GM21825 (cell line): ENCODE measurements around the gene ARSA.
A peak's percentile ranks its signal among the peaks of the same experiment; 100 is the strongest.

Experiments used
- ATAC-seq: cut with Tn5 transposase; IDR thresholded peaks from one replicate; pipeline ENCODE4 v1.9.1; 2021; ENCODE audit warnings: mild to moderate bottlenecking, moderate library complexity; ENCODE audit not compliant: unreplicated experiment

Gene ARSA

DNA sequence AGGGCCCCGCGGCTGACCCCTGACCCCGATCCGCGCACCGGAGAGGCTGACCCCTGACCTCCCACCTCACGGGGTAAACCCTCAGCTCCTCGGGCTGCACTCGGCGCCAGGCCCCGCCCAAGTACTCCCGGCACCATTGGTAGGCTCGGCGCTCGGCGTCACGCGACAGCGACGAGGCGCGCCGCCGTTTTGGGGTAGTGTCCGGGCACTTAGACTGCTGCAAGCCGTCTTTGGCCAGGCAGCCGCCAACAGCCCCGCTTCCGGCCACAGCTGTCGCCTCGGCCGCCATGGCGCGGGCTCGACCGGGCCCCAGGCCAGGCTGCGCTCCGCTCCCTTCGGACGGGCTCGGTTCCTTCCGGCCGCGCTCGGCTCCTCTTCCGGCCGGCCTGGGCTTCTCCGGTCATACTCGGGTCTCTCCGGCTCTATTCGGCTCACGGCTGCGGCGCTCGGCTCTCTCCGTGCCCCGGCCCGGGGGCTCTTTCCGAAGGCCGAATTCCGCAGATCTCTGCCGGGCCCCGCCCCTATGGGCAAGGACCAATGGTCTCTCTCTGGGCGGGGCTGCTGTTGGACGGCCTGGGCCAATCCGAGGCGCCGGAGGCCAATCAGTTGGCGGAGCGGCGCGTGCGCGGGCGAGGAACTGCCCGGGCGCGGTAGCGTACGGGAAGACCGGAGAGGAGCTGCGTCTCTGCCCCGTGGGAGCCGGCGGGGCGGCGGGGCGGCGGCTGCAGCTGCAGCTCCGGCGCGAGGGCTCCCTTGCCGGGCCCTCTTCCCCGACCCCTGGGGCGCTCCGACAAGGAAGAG, 45.3 kb downstream of the ARSA start, which contains the start of gene CHKB:
Gene CHKB, minus strand, starts transcription at position 357 of the 801 bp plus-strand sequence. Its CDS starts 68 bp downstream, at position 289.
- peak; percentile 85 for ATAC-seq

DNA sequence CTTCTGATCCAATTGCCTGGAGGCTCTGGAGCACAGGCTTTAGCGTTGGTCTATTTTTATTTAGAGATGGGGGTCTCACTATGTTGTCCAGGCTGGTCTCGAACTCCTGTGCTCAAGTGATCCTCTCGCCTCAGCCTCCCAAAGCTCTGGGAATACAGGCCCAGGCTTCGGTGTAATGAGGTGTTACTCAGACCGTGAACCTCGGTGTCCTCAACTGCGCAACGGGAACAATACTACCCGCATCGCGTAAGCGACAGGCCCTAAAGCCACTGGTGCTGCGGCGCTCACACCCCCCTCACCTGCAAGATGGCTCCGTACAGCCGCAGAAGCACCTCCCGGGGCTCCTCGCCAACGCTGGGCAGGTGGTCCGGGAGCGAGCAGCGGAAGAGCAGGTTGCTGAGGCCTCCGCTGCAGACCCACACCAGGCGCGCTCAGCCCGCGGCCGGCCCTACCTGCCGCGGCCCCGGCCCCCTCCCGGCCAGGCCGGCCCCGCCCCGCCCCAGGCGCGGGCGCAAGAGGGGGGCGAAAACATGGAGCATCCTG, 45.9 kb downstream of the ARSA start:
- ATAC-seq, result no peak

DNA sequence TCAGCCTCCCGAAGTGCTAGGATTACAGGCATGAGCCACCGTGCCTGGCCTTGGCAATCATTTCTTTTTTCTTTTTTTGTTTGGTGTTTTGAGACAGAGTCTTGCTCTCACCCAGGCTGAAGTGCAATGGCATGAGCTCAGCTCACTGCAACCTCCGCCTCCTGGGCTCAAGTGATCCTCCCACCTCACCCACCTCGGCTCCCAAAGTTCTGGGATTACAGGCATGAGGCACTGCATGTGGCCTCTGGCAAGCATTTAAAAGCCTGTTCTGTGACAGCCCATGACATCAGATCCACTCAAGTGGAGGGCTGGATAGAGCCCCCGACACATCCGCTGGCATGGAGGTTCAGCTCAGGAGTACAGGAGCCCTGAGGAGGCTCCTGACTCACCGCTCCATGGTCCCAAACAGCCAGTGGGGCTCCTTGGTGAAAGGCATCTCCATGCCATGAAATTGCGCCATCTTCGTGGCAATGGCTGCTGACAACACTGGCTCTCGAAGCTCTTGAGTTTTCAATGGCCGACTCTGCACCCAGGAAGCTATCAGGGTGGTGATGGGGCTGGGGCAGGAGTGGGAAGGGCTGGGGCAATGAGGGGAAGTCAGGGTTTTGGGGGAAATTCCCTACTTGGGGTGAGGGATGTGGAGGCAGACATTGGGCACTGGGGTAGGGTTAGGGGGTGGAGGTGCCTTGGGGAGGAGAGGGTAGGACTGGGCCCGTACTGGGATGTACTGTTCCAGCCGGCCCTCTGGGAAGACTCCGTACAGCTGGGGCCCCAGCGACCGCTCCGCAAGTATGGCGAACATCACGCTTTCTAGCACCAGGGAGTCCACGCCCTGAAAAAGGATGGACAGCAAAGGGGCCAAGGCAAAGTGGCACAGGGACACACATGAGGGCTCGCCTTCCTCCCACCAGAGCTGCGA, 46.7 kb downstream of the ARSA start:
- ATAC-seq, result no peak

GRCh38 chr22:50579752-50580151, 48.2 kb downstream of the ARSA start:
- no peak for ATAC-seq

DNA sequence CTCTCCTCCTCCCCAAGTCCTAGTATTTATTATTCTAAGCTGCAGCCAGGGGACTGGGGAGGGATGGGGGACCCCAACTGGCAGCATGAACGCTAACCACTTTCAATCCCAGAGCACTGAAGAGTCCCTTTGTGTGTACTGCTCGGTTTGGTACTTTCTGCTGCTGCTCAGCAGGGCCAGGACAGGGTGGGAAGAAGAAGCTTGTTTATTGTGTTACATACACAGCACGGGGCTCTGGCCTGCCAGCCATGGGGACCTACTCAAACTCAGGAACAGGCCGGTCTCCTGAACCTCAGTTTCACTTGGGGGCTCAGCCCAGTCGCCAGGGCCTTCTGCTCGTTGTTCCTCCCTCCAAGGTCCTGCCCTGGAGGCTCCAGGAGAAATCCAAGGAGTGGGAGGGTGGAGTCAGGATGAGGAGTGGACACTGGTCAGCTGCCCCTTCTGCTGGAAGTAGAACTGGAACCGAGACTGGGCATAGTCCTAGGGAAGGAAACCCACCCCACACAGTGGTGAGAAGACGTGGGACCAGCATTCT, 49.1 kb downstream of the ARSA start:
- no peak for ATAC-seq

DNA sequence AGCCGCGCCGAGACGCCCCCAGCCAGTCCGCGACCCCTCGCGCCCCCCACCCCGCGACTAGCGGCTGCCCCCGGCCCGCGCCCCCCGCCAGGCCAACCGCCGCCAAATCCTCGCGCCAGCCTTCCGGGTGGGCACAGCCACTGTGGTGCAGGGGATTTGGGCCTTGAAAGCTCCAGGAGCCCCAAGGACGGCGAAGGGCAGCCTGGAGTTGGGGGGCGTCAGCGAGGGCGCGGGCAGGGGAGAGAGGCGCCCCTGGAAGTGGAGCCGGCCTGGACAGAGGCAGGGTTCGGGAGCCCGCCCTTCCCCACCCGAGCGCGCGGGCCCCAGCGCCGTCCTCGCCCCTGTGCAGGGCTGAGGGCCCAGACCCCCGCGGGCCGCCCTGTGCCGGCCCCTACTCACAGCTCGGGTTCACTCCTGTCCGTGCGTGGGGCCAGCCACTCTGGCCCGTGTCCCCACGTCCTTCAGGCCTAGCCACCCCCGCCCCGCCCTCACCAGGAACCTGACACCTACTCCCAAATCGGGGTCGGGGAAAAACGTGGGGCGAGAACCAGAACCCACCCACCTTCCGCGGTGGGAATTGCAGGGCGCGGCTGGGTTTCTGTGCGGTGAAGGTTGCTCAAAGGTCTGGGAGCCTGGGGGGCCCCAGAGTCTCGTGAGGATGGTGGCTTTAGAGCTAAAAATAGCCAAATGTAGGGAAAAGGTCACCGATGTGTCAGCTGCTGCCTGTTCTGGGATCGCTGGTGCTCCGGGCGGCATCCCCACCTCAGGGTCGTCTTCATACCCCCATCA, 49.8 kb downstream of the ARSA start, which contains the start of gene CPT1B:
Gene CPT1B, minus strand, starts transcription at position 441 of the 789 bp plus-strand sequence. CDS start 512 bp downstream, outside the sequence.
- ATAC-seq, result no peak

DNA sequence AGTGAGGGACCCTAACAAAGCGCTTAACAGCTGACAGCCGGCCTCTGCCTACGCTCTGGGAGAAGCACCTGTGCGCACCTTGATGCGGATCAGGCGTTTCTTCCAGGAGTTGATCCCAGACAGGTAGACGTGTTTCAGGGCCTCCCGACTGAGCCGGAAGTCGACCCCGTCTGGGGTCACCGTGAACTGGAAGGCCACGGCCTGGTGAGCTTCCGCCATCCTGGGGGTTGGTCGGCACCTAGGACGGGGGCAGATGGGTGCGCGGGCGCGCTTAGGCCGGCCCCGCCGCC, 50.3 kb downstream of the ARSA start:
- no peak for ATAC-seq

GRCh38 chr22:50576806-50577696, 50.9 kb downstream of the ARSA start:
- ATAC-seq, result no peak

- no peak for ATAC-seq
Observed at GRCh38 chr22:50576070-50576469, 51.9 kb downstream of the ARSA start.

DNA sequence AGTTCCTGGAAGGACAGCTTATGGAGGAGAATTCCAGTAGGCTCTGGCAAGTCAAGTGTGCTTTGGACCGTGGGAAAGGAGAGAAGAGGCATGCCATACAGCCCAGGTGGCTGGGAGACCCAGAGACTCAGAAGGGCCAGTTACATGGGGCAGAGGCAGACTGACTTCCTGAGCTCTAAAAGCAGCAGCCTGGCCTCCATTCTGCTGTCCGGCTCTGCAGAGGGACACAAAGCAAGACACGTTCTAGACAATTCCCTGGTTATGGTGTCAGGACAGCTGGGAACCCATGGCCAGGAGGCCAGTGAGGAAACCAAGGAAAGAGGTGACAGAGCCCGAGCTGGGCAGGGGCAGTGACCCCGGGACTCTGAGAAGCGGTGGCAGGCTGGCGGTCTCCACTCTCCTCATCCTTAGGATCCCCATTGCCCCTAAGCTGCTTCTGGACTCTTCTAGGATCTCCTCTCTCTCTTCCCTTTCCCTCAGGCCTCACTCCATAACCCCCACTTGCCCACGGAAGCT, 52.5 kb downstream of the ARSA start:
- ATAC-seq, result no peak
